SU-DHL-6 (cell line): Measurements from ENCODE around the gene LHFPL4.
"Not testable (repeated sequence)": the region's sequence is repeated elsewhere in the genome, so short reads cannot be mapped to it uniquely, and the experiment has no call there.

Experiments used
- H2AFZ ChIP-seq: fragments of 200-600 bp; sonication (generic); 2 replicates; pipeline ENCODE4 v1.6.1; 2014; ENCODE audit warnings: low read depth, mild to moderate bottlenecking, moderate library complexity, mixed read lengths, antibody characterized with exemption, low read length; ENCODE audit not compliant: severe bottlenecking
- H3F3A ChIP-seq: fragments of 200-600 bp; shearing (Covaris generic); 2 replicates; pipeline ENCODE4 v1.6.0; 2016; ENCODE audit warnings: antibody characterized with exemption, mild to moderate bottlenecking; ENCODE audit not compliant: insufficient read depth
- H3K27ac ChIP-seq: fragments of 200-600 bp; sonication (generic); 2 replicates; pipeline ENCODE4 v1.5.1; 2016; ENCODE audit warnings: low read depth, mild to moderate bottlenecking, low read length, moderate library complexity, mixed read lengths
- H3K27me3 ChIP-seq: fragments of 200-600 bp; sonication (generic), shearing (Covaris generic); 2 replicates; pipeline ENCODE4 v1.6.0; 2014; ENCODE audit warnings: mild to moderate bottlenecking, low read length
- H3K36me3 ChIP-seq: fragments of 200-600 bp; sonication (generic); 2 replicates; pipeline ENCODE4 v1.6.1; 2014; ENCODE audit warnings: mild to moderate bottlenecking, low read length, mixed read lengths
- H3K4me2 ChIP-seq: fragments of 300-600, 200-600 bp; shearing (Covaris generic), sonication (generic); 2 replicates; pipeline ENCODE4 v1.6.0; 2014; ENCODE audit warnings: low read length, low read depth, mild to moderate bottlenecking; ENCODE audit not compliant: poor library complexity, severe bottlenecking
- H3K4me3 ChIP-seq: fragments of 200-600 bp; sonication (generic); 2 replicates; pipeline ENCODE4 v1.5.1; 2014; ENCODE audit warnings: antibody characterized with exemption, low read length, mild to moderate bottlenecking, mixed read lengths; ENCODE audit not compliant: insufficient read depth, poor library complexity, severe bottlenecking
- H3K79me2 ChIP-seq: fragments of 200-600 bp; sonication (generic); 2 replicates; pipeline ENCODE4 v1.6.1; 2014; ENCODE audit warnings: mild to moderate bottlenecking, low read length, moderate library complexity; ENCODE audit not compliant: insufficient read depth
- H3K9ac ChIP-seq: fragments of 200-600 bp; sonication (generic); 2 replicates; pipeline ENCODE4 v1.7.0; 2014; ENCODE audit warnings: mild to moderate bottlenecking, low read length
- H3K9me2 ChIP-seq: fragments of 200-600 bp; sonication (generic); replicated peaks from 2 replicates; pipeline ENCODE4 v1.6.1; 2014; ENCODE audit warnings: low read length; ENCODE audit not compliant: insufficient read depth
- H3K9me3 ChIP-seq: fragments of 200-600 bp; sonication (generic); 2 replicates; pipeline ENCODE4 v1.6.1; 2014; ENCODE audit warnings: low read length, mixed read lengths; ENCODE audit not compliant: insufficient read depth
- H4K20me1 ChIP-seq: fragments of 200-600 bp; sonication (generic); 2 replicates; pipeline ENCODE4 v1.6.1; 2014; ENCODE audit warnings: low read depth, mild to moderate bottlenecking, antibody characterized with exemption, low read length, moderate library complexity, mixed read lengths
- CTCF ChIP-seq: fragments of 200-600 bp; sonication (generic); IDR thresholded peaks from one replicate; pipeline ENCODE4 v1.5.1; 2017; ENCODE audit warnings: antibody characterized with exemption, mild to moderate bottlenecking, low read length, moderate library complexity; ENCODE audit not compliant: insufficient read depth, poor library complexity, severe bottlenecking
- EZH2phosphoT487 ChIP-seq: fragments of 200-600 bp; sonication (generic), shearing (Covaris generic); conservative IDR thresholded peaks from 2 replicates; pipeline ENCODE4 v1.6.1; 2018; ENCODE audit warnings: mild to moderate bottlenecking, antibody characterized with exemption, low read length, moderate library complexity, mixed read lengths

Gene LHFPL4

DNA sequence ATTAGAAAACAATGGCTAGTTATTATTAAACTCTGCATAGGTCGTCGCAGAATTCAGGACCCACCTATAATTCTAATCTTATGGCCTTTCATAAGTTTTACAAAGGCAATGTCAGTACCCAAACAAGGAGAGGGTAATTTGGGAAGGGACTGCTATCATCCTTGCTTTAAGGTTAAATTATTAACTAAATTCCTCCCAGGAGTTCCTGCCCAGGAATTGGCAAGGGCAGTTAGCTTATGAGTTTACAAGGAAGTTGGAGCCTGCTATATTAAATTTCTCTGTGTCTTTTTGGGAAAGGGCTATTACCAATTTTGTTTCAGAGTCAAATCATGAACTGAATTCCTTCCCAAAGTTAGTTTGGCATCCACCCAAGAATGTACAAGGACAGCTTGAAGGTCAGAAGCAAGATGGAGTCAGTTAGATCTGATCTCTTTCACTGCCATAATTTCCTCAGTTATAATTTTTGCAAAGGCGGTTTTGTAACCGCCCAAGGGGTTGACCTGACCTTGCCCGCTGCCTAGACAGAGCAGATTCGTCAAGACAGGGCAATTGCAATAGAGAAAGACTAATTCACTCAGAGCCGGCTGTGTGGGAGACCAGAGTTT, 45.3 kb upstream of the LHFPL4 start:
- no peak overlapping the region for H3K27ac ChIP-seq
- no peak overlapping the region for H3K4me2 ChIP-seq
- no peaks in the 10 kb centered on the region for H3K9me3 ChIP-seq
- no peaks in the 10 kb centered on the region for H3F3A ChIP-seq
- no peaks in the 10 kb centered on the region for H3K9me2 ChIP-seq
- no peaks in the 10 kb centered on the region for H3K36me3 ChIP-seq
- H3K4me3 ChIP-seq: no peak overlapping the region
- no peak overlapping the region for H2AFZ ChIP-seq
- no peaks in the 10 kb centered on the region for H3K79me2 ChIP-seq
- no peaks in the 10 kb centered on the region for H3K27me3 ChIP-seq
- no peak for TF ChIP-seq EZH2phosphoT487
- no peak for TF ChIP-seq CTCF
- H4K20me1 ChIP-seq: no peaks in the 10 kb centered on the region
- no peak overlapping the region for H3K9ac ChIP-seq

DNA sequence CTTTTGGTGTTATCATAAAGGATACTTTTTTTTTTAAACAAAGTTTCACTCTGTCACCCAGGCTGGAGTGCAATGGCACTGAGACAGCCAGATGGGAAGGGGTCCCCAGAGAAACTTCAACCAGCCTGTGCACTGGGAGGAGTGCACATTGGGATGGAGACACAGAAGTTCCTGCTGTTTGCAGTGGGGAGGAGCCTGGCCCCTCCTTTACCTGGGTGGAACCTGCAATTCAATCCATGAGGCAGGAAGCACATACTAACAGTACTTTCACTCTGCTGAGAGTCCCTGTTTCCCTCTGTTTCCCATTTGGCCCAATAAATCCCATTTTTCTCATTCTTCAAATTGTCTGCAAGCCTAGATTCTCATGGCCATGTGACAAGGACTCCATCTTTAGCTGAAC, 42.3 kb upstream of the LHFPL4 start:
- H3K36me3 ChIP-seq: no peaks in the 10 kb centered on the region
- no peaks in the 10 kb centered on the region for H3K9me3 ChIP-seq
- H3K27me3 ChIP-seq: no peaks in the 10 kb centered on the region
- no peak overlapping the region for H3K27ac ChIP-seq
- no peak overlapping the region for H3K4me2 ChIP-seq
- no peak overlapping the region for H2AFZ ChIP-seq
- H3F3A ChIP-seq: no peaks in the 10 kb centered on the region
- H3K9ac ChIP-seq: no peak overlapping the region
- H4K20me1 ChIP-seq: no peaks in the 10 kb centered on the region
- no peaks in the 10 kb centered on the region for H3K79me2 ChIP-seq
- no peak overlapping the region for H3K4me3 ChIP-seq
- no peak for TF ChIP-seq EZH2phosphoT487
- no peak for TF ChIP-seq CTCF
- H3K9me2 ChIP-seq: no peaks in the 10 kb centered on the region

DNA sequence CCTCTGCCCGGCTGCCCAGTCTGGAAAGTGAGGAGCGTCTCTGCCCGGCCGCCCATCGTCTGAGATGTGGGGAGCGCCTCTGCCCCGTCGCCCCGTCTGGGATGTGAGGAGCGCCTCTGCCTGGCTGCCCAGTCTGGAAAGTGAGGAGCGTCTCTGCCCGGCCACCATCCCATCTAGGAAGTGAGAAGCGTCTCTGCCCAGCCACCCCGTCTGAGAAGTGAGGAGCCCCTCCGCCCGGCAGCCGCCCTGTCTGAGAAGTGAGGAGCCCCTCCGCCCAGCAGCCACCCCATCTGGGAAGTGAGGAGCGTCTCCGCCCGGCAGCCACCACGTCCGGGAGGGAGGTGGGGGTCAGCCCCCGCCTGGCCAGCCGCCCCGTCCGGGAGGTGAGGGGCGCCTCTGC, 38.2 kb upstream of the LHFPL4 start:
- not testable (repeated sequence) for H2AFZ ChIP-seq, H3K9me2 ChIP-seq, H3K4me2 ChIP-seq, H3F3A ChIP-seq, H3K79me2 ChIP-seq, H3K9ac ChIP-seq, H3K27ac ChIP-seq, H3K27me3 ChIP-seq, H4K20me1 ChIP-seq, H3K9me3 ChIP-seq, H3K36me3 ChIP-seq, H3K4me3 ChIP-seq

GRCh38 chr3:9590282-9590791, 36.7 kb upstream of the LHFPL4 start:
- Histone ChIP-seq H3K27me3 (no peaks in the 10 kb centered on the region), H3K27ac (no peak overlapping the region), H3K36me3 (no peaks in the 10 kb centered on the region), H4K20me1 (no peaks in the 10 kb centered on the region), H2AFZ (no peak overlapping the region), H3K4me3 (no peak overlapping the region), H3K9me2 (no peaks in the 10 kb centered on the region), H3K9ac (no peak overlapping the region), H3F3A (no peaks in the 10 kb centered on the region), H3K79me2 (no peaks in the 10 kb centered on the region), H3K4me2 (no peak overlapping the region), H3K9me3 (no peaks in the 10 kb centered on the region)
- no peak for TF ChIP-seq CTCF
- no peak for TF ChIP-seq EZH2phosphoT487
